H1 (cell line): Measurements from ENCODE around the gene TATDN2. TPM values are rescaled to one million over a fixed set of nuclear protein-coding genes. Genes with fewer than 3 reads are reported as not detected.

Experiments used
- CTCF ChIA-PET: fragments of 300-600 bp; sonication (Branson Sonifier 250); formaldehyde crosslinking; loops from one replicate; lab custom pipeline; 2021; ENCODE audit not compliant: partially characterized antibody; lab: Charles Lee
- POLR2A ChIA-PET: fragments of 300-600 bp; sonication (Branson Sonifier 250); formaldehyde crosslinking; loops from one replicate; lab custom pipeline; 2021; ENCODE audit warnings: inconsistent platforms; ENCODE audit not compliant: partially characterized antibody; lab: Charles Lee
- DNase-seq, 2 experiments: peaks; one replicate each; pipeline versions ENCODE4 v3.0.0 to v3.0.0-alpha.2; 2010 to 2022; ENCODE audit warnings: low spot score in 2 of 2, low read depth in 1 of 2, mixed read lengths in 1 of 2
- FAIRE-seq: peaks from 2 replicates; lab custom pipeline; 2011; peaks lifted over from hg19 to GRCh38; lab: Jason Lieb, UNC
- H2AFZ ChIP-seq: 2 replicates; pipeline ENCODE4 v1.8.1; 2012; ENCODE audit warnings: low read length, inconsistent platforms
- H2AK5ac ChIP-seq: 2 replicates; pipeline ENCODE4 v1.6.1; 2013; ENCODE audit warnings: low read depth, low read length
- H2BK120ac ChIP-seq: replicated peaks from 2 replicates; pipeline ENCODE3; 2013; ENCODE audit warnings: low read depth, low read length, inconsistent platforms
- H2BK12ac ChIP-seq: 2 replicates; pipeline ENCODE4 v1.6.1; 2013; ENCODE audit warnings: low read depth, low read length
- H2BK15ac ChIP-seq: 2 replicates; pipeline ENCODE4 v1.6.1; 2013; ENCODE audit warnings: low read length
- H2BK20ac ChIP-seq: 2 replicates; pipeline ENCODE4 v1.6.1; 2013; ENCODE audit warnings: low read length
- H2BK5ac ChIP-seq: 2 replicates; pipeline ENCODE4 v1.6.1; 2013; ENCODE audit warnings: low read depth, low read length
- H3K14ac ChIP-seq: 2 replicates; pipeline ENCODE4 v1.6.1; 2013; ENCODE audit warnings: inconsistent platforms; ENCODE audit not compliant: insufficient read length
- H3K18ac ChIP-seq: 2 replicates; pipeline ENCODE4 v1.6.1; 2013; ENCODE audit warnings: low read length; ENCODE audit errors: extremely low read depth
- H3K23ac ChIP-seq: 2 replicates; pipeline ENCODE4 v1.6.1; 2013; ENCODE audit warnings: inconsistent platforms; ENCODE audit not compliant: insufficient read length
- H3K23me2 ChIP-seq: 2 replicates; pipeline ENCODE4 v1.6.1; 2013; ENCODE audit warnings: low read depth, low read length
- H3K27ac ChIP-seq: 2 replicates; pipeline ENCODE4 v1.6.1; 2011; ENCODE audit warnings: low read depth, low read length, inconsistent platforms
- H3K27me3 ChIP-seq, 4 experiments: replicated peaks in 1 of 4; 1 replicate in 1 of 4; 2 replicates in 3 of 4; pipeline versions ENCODE4 v1.6.1 to v1.8.1; 2011 to 2013; ENCODE audit warnings: low read length in 3 of 4, mild to moderate bottlenecking in 3 of 4, inconsistent platforms in 2 of 4, mixed read lengths in 2 of 4, moderate library complexity in 1 of 4; ENCODE audit not compliant: control insufficient read depth in 3 of 4, insufficient read depth in 3 of 4; ENCODE audit errors: extremely low read depth in 1 of 4
- H3K36me3 ChIP-seq, 4 experiments: 2 replicates each; pipeline versions ENCODE4 v1.6.1 to v1.8.1; 2011 to 2013; ENCODE audit warnings: mild to moderate bottlenecking in 4 of 4, low read length in 3 of 4, moderate library complexity in 2 of 4, control low read depth in 1 of 4, inconsistent platforms in 1 of 4; ENCODE audit not compliant: insufficient read depth in 4 of 4, control insufficient read depth in 2 of 4
- H3K4ac ChIP-seq: replicated peaks from 2 replicates; pipeline ENCODE3; 2013; ENCODE audit warnings: low read length, low read depth, mixed read lengths, inconsistent platforms; ENCODE audit not compliant: insufficient read length
- H3K4me1 ChIP-seq, 4 experiments: replicated peaks in 1 of 4; 1 replicate in 1 of 4; 2 replicates in 3 of 4; pipeline versions ENCODE4 v1.6.1 to v1.8.1; 2011 to 2013; ENCODE audit warnings: low read length in 3 of 4, inconsistent platforms in 2 of 4, mixed read lengths in 1 of 4; ENCODE audit not compliant: insufficient read depth in 4 of 4, control insufficient read depth in 3 of 4
- H3K4me2 ChIP-seq, 2 experiments: 2 replicates each; pipeline versions ENCODE4 v1.6.1 to v1.8.1; 2011 to 2013; ENCODE audit warnings: low read depth in 2 of 2, low read length in 2 of 2, control low read depth in 1 of 2, inconsistent platforms in 1 of 2, mild to moderate bottlenecking in 1 of 2; ENCODE audit not compliant: insufficient read depth in 1 of 2
- H3K4me3 ChIP-seq, 4 experiments: fragments of 200-600, 300-600 bp in 1 of 4; sonication (generic), shearing (Covaris generic), sonication (Bioruptor Twin) in 1 of 4; 2 replicates each; pipeline versions ENCODE4 v1.5.1 to v1.8.1; 2011 to 2016; ENCODE audit warnings: low read length in 4 of 4, low read depth in 3 of 4, control low read depth in 2 of 4, inconsistent platforms in 2 of 4, mild to moderate bottlenecking in 2 of 4, mixed read lengths in 1 of 4, moderate library complexity in 1 of 4; ENCODE audit not compliant: insufficient read depth in 2 of 4; ENCODE audit errors: extremely low read depth in 1 of 4
- H3K56ac ChIP-seq: replicated peaks from 2 replicates; pipeline ENCODE3; 2013; ENCODE audit warnings: low read depth, mild to moderate bottlenecking, mixed read lengths, low read length, inconsistent platforms; ENCODE audit not compliant: insufficient read length
- H3K79me1 ChIP-seq: 2 replicates; pipeline ENCODE4 v1.6.1; 2013; ENCODE audit warnings: low read depth, low read length, control low read depth
- H3K79me2 ChIP-seq, 2 experiments: 2 replicates each; pipeline versions ENCODE4 v1.6.1 to v1.8.1; 2012 to 2013; ENCODE audit warnings: low read length in 2 of 2, mild to moderate bottlenecking in 2 of 2, inconsistent platforms in 1 of 2; ENCODE audit not compliant: insufficient read depth in 2 of 2, control insufficient read depth in 1 of 2
- H3K9ac ChIP-seq, 4 experiments: replicated peaks in 1 of 4; 1 replicate in 1 of 4; 2 replicates in 3 of 4; pipeline versions ENCODE4 v1.6.1 to v1.8.1; 2011 to 2013; ENCODE audit warnings: low read depth in 3 of 4, low read length in 3 of 4, control low read depth in 2 of 4, mild to moderate bottlenecking in 2 of 4, moderate library complexity in 2 of 4, inconsistent platforms in 1 of 4; ENCODE audit errors: extremely low read depth in 1 of 4
- H3K9me3 ChIP-seq, 2 experiments: 2 replicates each; pipeline versions ENCODE4 v1.6.1 to v1.8.1; 2012 to 2013; ENCODE audit warnings: mild to moderate bottlenecking in 2 of 2, moderate library complexity in 2 of 2, control low read depth in 1 of 2, inconsistent platforms in 1 of 2, low read depth in 1 of 2, low read length in 1 of 2, mixed read lengths in 1 of 2; ENCODE audit not compliant: insufficient read depth in 2 of 2
- H4K20me1 ChIP-seq, 2 experiments: replicated peaks in 1 of 2; 2 replicates each; pipeline versions ENCODE3 to v1.8.1; 2011 to 2013; ENCODE audit warnings: inconsistent platforms in 2 of 2, low read length in 2 of 2, mild to moderate bottlenecking in 1 of 2; ENCODE audit not compliant: insufficient read depth in 2 of 2, control insufficient read depth in 1 of 2
- H4K5ac ChIP-seq: 2 replicates; pipeline ENCODE4 v1.6.1; 2013; ENCODE audit warnings: low read length, low read depth, mixed read lengths, inconsistent platforms; ENCODE audit not compliant: insufficient read length
- H4K8ac ChIP-seq: 2 replicates; pipeline ENCODE4 v1.8.0; 2013; ENCODE audit warnings: mild to moderate bottlenecking, moderate library complexity, low read length, inconsistent platforms; ENCODE audit not compliant: insufficient read depth; ENCODE audit errors: extremely low read depth
- H4K91ac ChIP-seq: replicated peaks from 2 replicates; pipeline ENCODE3; 2013; ENCODE audit warnings: low read length, mixed read lengths, inconsistent platforms; ENCODE audit not compliant: insufficient read length
- CHD2 ChIP-seq: IDR thresholded peaks from 2 replicates; pipeline ENCODE4 v1.6.1; 2012; ENCODE audit warnings: low read length, improper control_type of control experiment
- HDAC6 ChIP-seq: IDR thresholded peaks from one replicate; pipeline ENCODE4 v1.7.1; 2012; ENCODE audit warnings: low read depth, mild to moderate bottlenecking, inconsistent platforms, low read length, moderate library complexity
- KDM4A ChIP-seq: IDR thresholded peaks from one replicate; pipeline ENCODE4 v1.7.1; 2012; ENCODE audit warnings: low read depth, mild to moderate bottlenecking, moderate library complexity, low read length, inconsistent platforms; ENCODE audit not compliant: severe bottlenecking
- NRF1 ChIP-seq: IDR thresholded peaks from 2 replicates; pipeline ENCODE4 v1.6.1; 2011; ENCODE audit warnings: mild to moderate bottlenecking, low read depth, low read length, improper control_type of control experiment
- POLR2A ChIP-seq, 2 experiments: IDR thresholded peaks; 1 replicate in 1 of 2; 2 replicates in 1 of 2; pipeline ENCODE4 v1.6.1; 2011; ENCODE audit warnings: low read depth in 2 of 2, low read length in 2 of 2, mild to moderate bottlenecking in 2 of 2; ENCODE audit errors: control extremely low read depth in 1 of 2
- RAD21 ChIP-seq, 2 experiments: IDR thresholded peaks in 1 of 2; conservative IDR thresholded peaks in 1 of 2; 2 replicates each; pipeline ENCODE4 v1.6.1; 2011; ENCODE audit warnings: low read depth in 2 of 2, low read length in 2 of 2, improper control_type of control experiment in 1 of 2, inconsistent platforms in 1 of 2, mild to moderate bottlenecking in 1 of 2, moderate library complexity in 1 of 2
- RNF2 ChIP-seq: fragments of 200-900, 300-1000 bp; sonication (generic); IDR thresholded peaks from 2 replicates; pipeline ENCODE4 v1.7.1; 2016; ENCODE audit warnings: borderline replicate concordance, low read depth, mild to moderate bottlenecking, antibody characterized with exemption, low read length; ENCODE audit not compliant: poor library complexity, severe bottlenecking; ENCODE audit errors: missing control alignments
- SIRT6 ChIP-seq: IDR thresholded peaks from one replicate; pipeline ENCODE4 v1.7.1; 2012; ENCODE audit warnings: low read length, inconsistent platforms
- SP2 ChIP-seq: IDR thresholded peaks from 2 replicates; pipeline ENCODE4 v1.6.1; 2012; ENCODE audit warnings: mild to moderate bottlenecking, low read length, inconsistent platforms
- SUZ12 ChIP-seq: fragments of 200-600 bp; sonication (generic); IDR thresholded peaks from 2 replicates; pipeline ENCODE4 v1.6.1; 2012; ENCODE audit warnings: mild to moderate bottlenecking, inconsistent platforms, low read length, moderate library complexity, mixed read lengths
- ZNF274 ChIP-seq: IDR thresholded peaks from 2 replicates; pipeline ENCODE4 v1.7.0; 2012; ENCODE audit warnings: low read length, borderline replicate concordance; ENCODE audit errors: extremely low read depth
- WGBS, 2 experiments: shearing (Covaris generic) in 1 of 2; methylation state at CpG; one replicate each; pipeline versions ENCODE4 v1.1.6 to v1.1.7; 2013 to 2015; ENCODE audit warnings: low lambda C conversion rate in 2 of 2, mixed read lengths in 2 of 2, inconsistent platforms in 1 of 2, low coverage in 1 of 2, missing lambda C conversion rate in 1 of 2; ENCODE audit not compliant: insufficient replicate concordance in 2 of 2, insufficient coverage in 1 of 2, insufficient read length in 1 of 2; ENCODE audit errors: extremely low coverage in 1 of 2, missing lambda C conversion rate in 1 of 2; 5-methylcytosine and 5-hydroxymethylcytosine counted together
- polyA plus RNA-seq, 7 experiments: library from polyadenylated mRNA; depleted of rRNA in 3 of 7; stranded (reverse) in 5 of 7; unstranded in 2 of 7; fragments of >200 nt in 5 of 7; fragments of 200-250 nt in 2 of 7; gene quantifications; 1 replicate in 5 of 7; 2 replicates in 1 of 7; 4 replicates in 1 of 7; pipeline versions ENCODE4 v1.2.1 to v1.2.3, GENCODE V29; 2011 to 2013; ENCODE audit warnings: missing spikeins in 2 of 7, mixed read lengths in 2 of 7
- total RNA-seq: library from RNA; stranded (reverse); fragmentation: NEBNext Ultra II Directional; extraction: Animal tissue kit (Norgen Biotek cat#: 25700); gene quantifications from 2 replicates; pipeline ENCODE4 v1.2.1, GENCODE V29; 2021

Gene TATDN2
- total and polyA plus RNA-seq, 2 of the 8 experiments (the other 6 are each of a cell fraction or from before 2014, with no cell fraction given): 12.1 to 34.8 TPM

DNA sequence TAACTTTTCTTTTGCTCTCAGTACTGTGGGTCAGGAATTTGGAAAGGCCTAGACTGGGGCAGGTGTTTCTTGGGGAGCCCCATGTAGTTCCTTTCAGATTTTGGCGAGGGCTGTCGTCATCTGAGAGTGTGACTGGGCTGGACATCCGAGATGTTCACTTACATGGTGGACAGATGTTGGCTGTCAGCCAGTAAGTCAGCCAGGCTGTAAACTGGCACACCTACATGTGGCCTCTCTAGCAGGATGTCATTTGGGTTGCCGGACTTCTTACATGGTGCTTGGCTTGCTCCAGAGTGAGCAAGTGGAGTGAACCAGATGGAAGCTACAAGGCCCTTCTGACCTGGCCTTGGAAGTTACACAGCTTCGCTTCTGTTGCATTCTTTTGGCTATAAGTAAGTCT is 20.7 kb downstream of the TATDN2 start:
- H4K5ac ChIP-seq: no peak overlapping the region
- no peak overlapping the region for H2BK20ac ChIP-seq
- no peaks in the 10 kb centered on the region for H3K9me3 ChIP-seq
- FAIRE-seq (no peak), DNase-seq (no peak)
- POLR2A ChIA-PET: interaction anchor here (1.9 kb wide), 1 partner anchor 15 kb away, joined by 4 read pairs; no protein-coding TSS in a partner anchor
- peaks cover 9 to 16% (median 12%) of the 10 kb centered on the region in 4 experiments; a peak in 6 of 8 replicates for H3K36me3 ChIP-seq
- H3K79me2 ChIP-seq: peaks cover 0 to 61% of the 10 kb centered on the region in 2 experiments; a peak in 2 of 4 replicates
- no peak overlapping the region for H2AFZ ChIP-seq
- no peak overlapping the region for H2BK15ac ChIP-seq
- H4K20me1 ChIP-seq: peaks cover 4 to 7% of the 10 kb centered on the region in 2 experiments
- H4K91ac ChIP-seq: no peak overlapping the region
- peaks cover 6% of the 10 kb centered on the region for H3K79me1 ChIP-seq
- H3K14ac ChIP-seq: no peak overlapping the region
- H2BK12ac ChIP-seq: no peak overlapping the region
- no peak overlapping the region for H3K18ac ChIP-seq
- no peak overlapping the region for H3K4ac ChIP-seq
- WGBS, 2 experiments: 90% methylated on average over 5 of the region's 5 CpGs; no CpG with 5 or more reads in 1 of the 2 experiments
- H2BK120ac ChIP-seq: no peak overlapping the region
- no peak overlapping the region for H3K27ac ChIP-seq
- H3K56ac ChIP-seq: no peak overlapping the region
- no peaks in the 10 kb centered on the region for H3K27me3 ChIP-seq
- no peak overlapping the region for H4K8ac ChIP-seq
- H3K23ac ChIP-seq: no peak overlapping the region
- no peaks in the 10 kb centered on the region for H3K23me2 ChIP-seq
- no peak overlapping the region for H3K4me2 ChIP-seq
- H3K9ac ChIP-seq: no peak overlapping the region
- CTCF ChIA-PET: interaction anchor here (0.6 to 2.1 kb wide), 3 partner anchors 17 to 72 kb away, joined by 3 to 9 read pairs (median 4); no protein-coding TSS in a partner anchor
- no peak overlapping the region for H2BK5ac ChIP-seq
- H3K4me1 ChIP-seq: no peaks in the 10 kb centered on the region
- no peak overlapping the region for H3K4me3 ChIP-seq
- H2AK5ac ChIP-seq: no peak overlapping the region
- TF ChIP-seq CHD2: no peak
- no peak for TF ChIP-seq POLR2A (IDR thresholded peaks at IDR 0.05; ENCODE audit: control extremely low read depth in 1 of 2, low read depth in 2 of 2, low read length in 2 of 2)
- TF ChIP-seq ZNF274: no peak
- TF ChIP-seq SP2: no peak
- no peak for TF ChIP-seq NRF1
- no peak for TF ChIP-seq RNF2
- TF ChIP-seq SIRT6: no peak
- TF ChIP-seq KDM4A: no peak
- TF ChIP-seq HDAC6: no peak
- no peak for TF ChIP-seq RAD21 (IDR thresholded peaks at IDR 0.05 in 1 of 2, conservative IDR thresholded peaks at IDR 0.05 in 1 of 2; ENCODE audit: low read depth in 2 of 2, low read length in 2 of 2)
- no peak for TF ChIP-seq SUZ12
